HepG2 (cell line): Measurements from ENCODE around the gene PSMB10. TPM values are rescaled to one million over a fixed set of nuclear protein-coding genes. Genes with fewer than 3 reads are reported as not detected.

Experiments
- ATF2 ChIP-seq: sonication (generic); formaldehyde crosslinking; IDR thresholded peaks from 2 replicates; pipeline ENCODE4 v1.4.0; 2020; ENCODE audit warnings: missing genetic modification reagents
- GABPA ChIP-seq, 2 experiments: IDR thresholded peaks; 2 replicates each; pipeline ENCODE4 v1.6.1; 2011 to 2016; ENCODE audit warnings: low read depth in 2 of 2, low read length in 1 of 2, missing biosample characterization in 1 of 2, missing genetic modification characterization in 1 of 2
- HOMEZ ChIP-seq: IDR thresholded peaks from 2 replicates; pipeline ENCODE4 v1.6.1; 2016; ENCODE audit warnings: low read depth
- MAFK ChIP-seq, 2 experiments: IDR thresholded peaks in 1 of 2; conservative IDR thresholded peaks in 1 of 2; 2 replicates each; pipeline ENCODE4 v1.6.1; 2011; ENCODE audit warnings: improper control_type of control experiment in 2 of 2, low read length in 2 of 2
- MEIS1 ChIP-seq: sonication (generic); formaldehyde crosslinking; IDR thresholded peaks from 2 replicates; pipeline ENCODE4 v1.9.0; 2021; ENCODE audit warnings: mild to moderate bottlenecking, missing genetic modification reagents, moderate library complexity, borderline replicate concordance
- MEIS2 ChIP-seq: sonication (generic); formaldehyde crosslinking; IDR thresholded peaks from 2 replicates; pipeline ENCODE4 v1.9.0; 2021; ENCODE audit warnings: mild to moderate bottlenecking, missing genetic modification reagents
- MTERF4 ChIP-seq: sonication (generic); formaldehyde crosslinking; IDR thresholded peaks from 2 replicates; pipeline ENCODE4 v1.8.0; 2023; ENCODE audit warnings: mild to moderate bottlenecking, missing genetic modification reagents
- NFKBIZ ChIP-seq: IDR thresholded peaks from 2 replicates; pipeline ENCODE4 v1.6.1; 2018; ENCODE audit warnings: missing genetic modification reagents, missing compliant biosample characterization
- PATZ1 ChIP-seq: sonication (generic); formaldehyde crosslinking; IDR thresholded peaks from 2 replicates; pipeline ENCODE4 v1.4.0; 2020; ENCODE audit warnings: missing genetic modification reagents
- SKIL ChIP-seq: sonication (generic); formaldehyde crosslinking; IDR thresholded peaks from 2 replicates; pipeline ENCODE4 v1.8.0; 2022; ENCODE audit warnings: missing genetic modification reagents, mild to moderate bottlenecking, moderate library complexity, borderline replicate concordance
- TBL1XR1 ChIP-seq: fragments of 150-350 bp; IDR thresholded peaks from 2 replicates; pipeline ENCODE4 v1.6.1; 2014; ENCODE audit warnings: borderline replicate concordance, low read length; ENCODE audit not compliant: partially characterized antibody
- TBX2 ChIP-seq: sonication (generic); formaldehyde crosslinking; IDR thresholded peaks from 2 replicates; pipeline ENCODE4 v1.5.0; 2020; ENCODE audit warnings: missing genetic modification reagents, mild to moderate bottlenecking, borderline replicate concordance
- ZBTB34 ChIP-seq: sonication (generic); formaldehyde crosslinking; IDR thresholded peaks from 2 replicates; pipeline ENCODE4 v1.8.0; 2022; ENCODE audit warnings: mild to moderate bottlenecking, missing genetic modification reagents
- ZFAT ChIP-seq: sonication (generic); formaldehyde crosslinking; conservative IDR thresholded peaks from 2 replicates; pipeline ENCODE4 v1.8.1; 2023; ENCODE audit warnings: missing genetic modification reagents, inconsistent platforms
- ZKSCAN1 ChIP-seq: fragments of 150-350 bp; IDR thresholded peaks from 2 replicates; pipeline ENCODE4 v1.6.1; 2014; ENCODE audit warnings: low read length
- ZNF263 ChIP-seq: sonication (generic); formaldehyde crosslinking; IDR thresholded peaks from 2 replicates; pipeline ENCODE4 v1.4.0; 2020; ENCODE audit warnings: missing genetic modification reagents
- ZNF292 ChIP-seq: sonication (generic); formaldehyde crosslinking; IDR thresholded peaks from 2 replicates; pipeline ENCODE4 v1.8.1; 2022; ENCODE audit warnings: mild to moderate bottlenecking, low read depth, missing genetic modification reagents, borderline replicate concordance
- ZNF850 ChIP-seq: sonication (generic); formaldehyde crosslinking; conservative IDR thresholded peaks from 2 replicates; pipeline ENCODE4 v1.9.0; 2021; ENCODE audit warnings: mild to moderate bottlenecking, missing genetic modification reagents
- polyA plus RNA-seq, 8 experiments: library from polyadenylated mRNA; depleted of rRNA in 3 of 8; stranded (reverse) in 7 of 8; unstranded in 1 of 8; fragments of >200 nt; fragmentation: Illumina TruSeq in 4 of 8; extraction: Trizol in 4 of 8; gene quantifications; 2 replicates each; pipeline versions ENCODE4 v1.2.1 to v1.2.3, GENCODE V29; 2011 to 2016; ENCODE audit warnings: low read depth in 4 of 8, missing spikeins in 1 of 8, mixed read lengths in 1 of 8; ENCODE audit not compliant: insufficient read depth in 1 of 8
- total RNA-seq, 5 experiments: library from RNA; depleted of rRNA; stranded (reverse); fragments of >200 nt; fragmentation: Illumina TruSeq; extraction: Trizol; gene quantifications; 2 replicates each; pipeline ENCODE4 v1.2.3, GENCODE V29; 2016; ENCODE audit warnings: low read depth in 1 of 5

PSMB10 gene
- total and polyA plus RNA-seq, 2 of the 13 experiments (the other 11 are each of a cell fraction or from before 2014, with no cell fraction given) = 12.7 to 65.9 TPM

- TF ChIP-seq PATZ1 (CRISPR knock-in tag) (peak; percentile 47; the same call in 1 of the 2 replicates), HOMEZ (no peak), ZKSCAN1 (0 out of 2 replicates have a peak, but pooled peaks have one; percentile 36), ZFAT (CRISPR knock-in tag) (no peak), TBX2 (peak; percentile 58; the same call in 1 of the 2 replicates), GABPA (IDR thresholded peaks at IDR 0.05; ENCODE audit: low read depth, low read length) (no peak), GABPA (CRISPR knock-in tag; IDR thresholded peaks at IDR 0.05; ENCODE audit: low read depth) (no peak), ZBTB34 (CRISPR knock-in tag) (no peak), MAFK (conservative IDR thresholded peaks at IDR 0.05 in 1 of 2, IDR thresholded peaks at IDR 0.05 in 1 of 2; ENCODE audit: low read length in 2 of 2) (0 out of 4 replicates have a peak, but pooled peaks of 1 of the 2 experiments have one; percentile 7), ZNF292 (no peak), TBL1XR1 (peak; percentile 31), SKIL (CRISPR knock-in tag) (0 out of 2 replicates have a peak, but pooled peaks have one; percentile 22), ATF2 (no peak), ZNF263 (CRISPR knock-in tag) (0 out of 2 replicates have a peak, but pooled peaks have one; percentile 14), MEIS2 (no peak), MTERF4 (CRISPR knock-in tag) (peak; percentile 47; the same call in 1 of the 2 replicates), MEIS1 (CRISPR knock-in tag) (no peak), NFKBIZ (CRISPR knock-in tag) (no peak), ZNF850 (no peak)
Observed at GRCh38 chr16:67928561-67929364, 7.9 kb downstream of the PSMB10 start (continued).
